IPS-20b (cell line): Measurements from ENCODE around the gene ABI3.

ENCODE experiments used
- H3K27ac ChIP-seq: one replicate; pipeline ENCODE4 v1.5.1; 2013; ENCODE audit warnings: low read length
- H3K27me3 ChIP-seq: 2 replicates; pipeline ENCODE4 v1.6.1; 2013; ENCODE audit warnings: mild to moderate bottlenecking, low read length, inconsistent platforms; ENCODE audit not compliant: insufficient read depth
- H3K36me3 ChIP-seq: 2 replicates; pipeline ENCODE4 v1.6.1; 2013; ENCODE audit warnings: low read depth, mild to moderate bottlenecking, inconsistent platforms, low read length, moderate library complexity; ENCODE audit not compliant: insufficient read depth
- H3K4me1 ChIP-seq: 2 replicates; pipeline ENCODE4 v1.6.1; 2013; ENCODE audit warnings: mild to moderate bottlenecking, control low read depth, inconsistent platforms, low read length, moderate library complexity; ENCODE audit not compliant: insufficient read depth
- H3K4me3 ChIP-seq: 2 replicates; pipeline ENCODE4 v1.5.1; 2013; ENCODE audit warnings: mild to moderate bottlenecking, low read length, inconsistent platforms
- H3K9ac ChIP-seq: 2 replicates; pipeline ENCODE4 v1.6.1; 2013; ENCODE audit warnings: low read depth, mild to moderate bottlenecking, inconsistent platforms, low read length, moderate library complexity
- H3K9me3 ChIP-seq: 2 replicates; pipeline ENCODE4 v1.6.1; 2013; ENCODE audit warnings: mild to moderate bottlenecking, low read depth, low read length, inconsistent platforms; ENCODE audit not compliant: insufficient read depth

Gene ABI3

DNA sequence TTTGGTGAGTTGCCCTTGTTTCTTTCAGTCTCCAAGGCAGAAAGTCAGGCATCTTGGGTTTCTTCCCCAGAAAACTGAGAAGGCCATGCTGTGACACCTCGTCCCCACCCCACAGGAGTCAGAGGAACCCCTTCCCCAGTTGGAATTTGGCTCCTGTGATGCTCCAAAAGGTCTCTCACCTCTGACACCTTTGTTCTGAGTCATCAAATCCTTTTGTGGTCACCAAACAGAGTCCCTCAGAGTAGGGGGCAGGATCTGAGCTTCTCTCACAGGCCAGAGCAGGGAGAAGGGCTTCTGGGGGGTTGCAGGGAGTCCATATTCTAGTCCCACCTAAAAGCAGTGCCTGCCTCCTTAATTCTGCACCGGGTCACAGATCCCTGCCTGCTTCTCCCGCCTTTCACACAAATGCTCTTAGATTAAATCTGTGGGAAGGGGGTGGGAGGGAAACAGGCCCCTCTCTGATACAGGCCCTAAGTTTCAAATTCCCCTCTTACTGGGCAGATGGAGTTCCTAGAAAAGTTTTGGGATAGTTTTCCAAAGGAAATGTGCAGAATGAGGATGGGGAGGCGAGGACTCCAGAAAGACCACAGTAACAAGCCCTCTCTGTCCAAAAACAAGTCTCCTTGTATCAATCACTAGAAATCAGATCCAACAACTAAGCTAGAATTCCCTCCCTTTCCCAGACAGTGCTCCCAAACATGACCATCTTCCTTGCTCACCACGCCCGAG, 18.7 kb downstream of the ABI3 start:
- no peak overlapping the region for H3K4me3 ChIP-seq
- no peaks in the 10 kb centered on the region for H3K9me3 ChIP-seq

DNA sequence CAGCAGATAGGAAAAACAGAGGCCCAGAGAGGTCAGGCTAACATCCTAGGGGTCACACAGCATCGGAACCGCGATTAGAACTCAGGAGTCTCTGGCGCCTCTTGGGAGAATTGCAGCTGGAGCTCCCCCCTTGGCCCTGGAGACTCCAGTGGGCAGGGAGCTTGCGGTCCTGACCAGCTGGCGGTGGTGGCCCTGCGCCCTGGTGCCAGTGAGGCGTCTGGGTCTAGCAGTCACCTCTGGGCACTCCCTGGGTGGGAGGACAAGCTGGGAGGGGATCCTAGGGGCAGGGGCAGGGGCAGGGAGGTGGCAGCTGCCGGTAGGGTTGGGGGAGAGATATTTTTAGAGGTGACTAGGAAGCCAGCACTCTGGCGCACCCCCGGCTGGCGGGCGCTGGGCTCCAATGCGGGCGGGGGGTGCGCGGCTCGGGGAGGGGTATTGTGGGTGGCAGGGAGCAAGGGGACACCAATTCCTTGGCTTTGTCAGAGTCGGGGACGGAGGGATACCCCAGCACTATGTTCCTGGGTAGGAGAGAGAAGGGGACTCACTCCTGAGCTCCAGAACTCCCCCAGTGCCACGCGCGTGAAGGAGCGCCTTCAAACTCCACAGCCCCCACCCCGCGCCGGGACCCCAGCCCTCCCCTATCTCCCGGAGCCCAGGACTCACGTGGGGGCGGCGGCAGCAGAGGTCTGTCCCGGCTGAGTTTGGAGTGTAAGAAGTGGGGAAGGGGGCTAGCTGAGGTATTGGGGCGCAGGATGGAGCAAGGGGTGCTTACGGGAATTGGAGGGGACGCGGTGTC, 19.5 kb downstream of the ABI3 start:
- Histone ChIP-seq H3K27me3 (peaks cover 66% of the 10 kb centered on the region), H3K4me1 (no peaks in the 10 kb centered on the region), H3K36me3 (no peaks in the 10 kb centered on the region), H3K27ac (no peak overlapping the region), H3K9me3 (no peaks in the 10 kb centered on the region), H3K9ac (no peak overlapping the region; the same call in 1 of the 2 replicates), H3K4me3 (peak overlapping the region; percentile 85)

More for the DNA sequence above, 18.7 kb downstream of the ABI3 start:
- H3K4me1 ChIP-seq = no peaks in the 10 kb centered on the region
- no peaks in the 10 kb centered on the region for H3K36me3 ChIP-seq
- H3K9ac ChIP-seq = no peak overlapping the region
- H3K27ac ChIP-seq = no peak overlapping the region
- peaks cover 73% of the 10 kb centered on the region for H3K27me3 ChIP-seq

DNA sequence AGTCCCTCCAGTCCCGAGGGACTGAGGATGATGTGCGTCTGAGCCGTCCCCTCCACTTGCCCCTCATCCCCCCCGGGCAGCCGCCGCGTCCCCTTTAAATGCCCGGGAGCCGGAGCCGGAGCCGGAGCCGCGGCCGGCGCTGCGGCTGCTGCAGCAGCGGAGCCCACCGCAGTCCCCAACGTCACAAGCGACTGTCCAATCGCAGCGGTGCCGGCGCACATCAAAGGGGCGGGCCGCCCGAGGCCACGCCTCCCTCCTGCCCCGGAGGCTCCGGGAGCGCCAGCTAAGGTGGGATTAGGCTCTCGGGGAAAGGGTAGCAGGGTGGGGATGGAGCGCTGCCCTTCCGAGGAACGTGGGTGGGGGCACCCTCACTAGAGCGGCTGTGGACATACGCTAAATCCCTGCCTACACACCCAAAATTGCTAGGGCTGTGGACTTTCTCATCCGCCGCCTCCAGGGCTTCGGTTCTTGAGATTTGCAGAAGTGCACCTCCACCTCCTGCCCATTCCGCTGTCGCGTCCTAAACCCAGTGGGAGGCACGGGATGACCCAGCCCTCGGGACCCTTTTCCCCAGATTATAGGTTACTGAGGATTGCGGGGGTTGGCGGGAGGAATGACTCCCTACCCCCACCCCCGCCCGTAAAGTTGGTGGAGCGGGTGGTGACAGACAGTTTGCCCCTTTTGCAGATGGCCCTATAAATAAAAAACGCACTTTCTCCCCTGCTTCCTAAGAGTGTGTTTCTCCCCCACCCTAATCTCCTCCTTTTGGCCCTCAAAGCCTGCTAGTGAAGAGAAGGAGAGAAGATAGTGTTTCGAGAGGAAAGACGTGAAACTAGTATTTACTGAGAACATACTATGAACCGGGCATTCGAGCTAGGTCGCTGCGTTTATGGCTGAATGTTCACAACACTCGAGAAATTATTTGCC, 20.4 kb downstream of the ABI3 start, which contains the start of gene PHOSPHO1:
PHOSPHO1 (minus strand) TSS at position 152 of the 927 bp plus-strand sequence. CDS start 4,096 bp downstream, outside the sequence.
- Histone ChIP-seq H3K36me3 (no peaks in the 10 kb centered on the region), H3K9ac (no peak within 1 kb of the TSS; the same call in 1 of the 2 replicates), H3K9me3 (no peaks in the 10 kb centered on the region), H3K4me3 (peak within 1 kb of the TSS; percentile 85), H3K27me3 (peaks cover 57% of the 10 kb centered on the region), H3K27ac (no peak within 1 kb of the TSS), H3K4me1 (no peaks in the 10 kb centered on the region)

DNA sequence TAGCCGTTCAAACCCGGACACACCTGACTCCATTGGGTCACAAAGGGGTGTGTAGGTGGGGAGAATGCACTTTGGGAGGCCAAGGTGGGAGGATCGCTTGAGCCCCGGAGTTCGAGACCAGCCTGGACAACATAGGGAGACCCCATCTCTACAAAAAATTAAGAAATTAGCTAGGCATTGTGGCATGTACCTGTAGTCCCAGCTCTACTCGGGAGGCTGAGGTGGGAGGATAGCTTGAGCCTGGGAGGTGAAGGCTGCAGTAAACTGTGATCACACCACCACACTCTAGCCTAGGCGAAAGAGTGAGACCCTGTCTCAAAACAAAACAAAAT, 21.0 kb downstream of the ABI3 start:
- H3K9me3 ChIP-seq = no peaks in the 10 kb centered on the region
- H3K4me3 ChIP-seq = peak overlapping the region; percentile 85
- no peaks in the 10 kb centered on the region for H3K4me1 ChIP-seq
- no peaks in the 10 kb centered on the region for H3K36me3 ChIP-seq
- no peak overlapping the region for H3K9ac ChIP-seq
- no peak overlapping the region for H3K27ac ChIP-seq
- peaks cover 51% of the 10 kb centered on the region for H3K27me3 ChIP-seq

DNA sequence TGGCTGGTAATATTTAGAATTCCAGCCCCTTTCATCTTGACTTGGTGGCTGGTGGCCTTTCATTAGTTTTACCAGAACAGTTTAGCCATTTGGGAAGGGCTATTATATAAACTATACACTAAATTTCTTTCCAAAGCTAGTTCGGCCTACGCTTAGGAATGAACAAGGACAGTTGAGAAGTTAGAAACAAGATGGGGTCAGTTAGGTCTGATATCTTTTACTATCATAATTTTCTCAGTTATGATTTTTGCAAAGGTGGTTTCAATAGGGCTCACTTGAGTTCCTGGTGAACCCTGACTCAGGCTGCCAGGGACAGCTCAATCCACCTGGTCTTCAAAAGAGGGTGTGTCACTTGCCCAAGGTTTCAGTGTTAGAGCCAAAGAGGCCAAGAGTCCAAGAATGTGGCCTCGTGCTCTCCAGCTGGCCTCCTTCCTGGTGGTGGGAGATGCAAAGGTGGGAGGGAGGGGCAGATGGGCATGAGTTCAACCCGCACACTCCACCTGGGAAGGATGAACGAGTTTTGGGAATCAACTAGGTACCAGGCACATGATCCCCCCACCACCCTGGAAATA, 24.1 kb downstream of the ABI3 start:
- Histone ChIP-seq H3K36me3 (no peaks in the 10 kb centered on the region), H3K27me3 (peaks cover 23% of the 10 kb centered on the region), H3K4me1 (no peaks in the 10 kb centered on the region; the same call in 1 of the 2 replicates), H3K27ac (no peak overlapping the region), H3K9me3 (no peaks in the 10 kb centered on the region), H3K9ac (no peak overlapping the region), H3K4me3 (no peak overlapping the region)

DNA sequence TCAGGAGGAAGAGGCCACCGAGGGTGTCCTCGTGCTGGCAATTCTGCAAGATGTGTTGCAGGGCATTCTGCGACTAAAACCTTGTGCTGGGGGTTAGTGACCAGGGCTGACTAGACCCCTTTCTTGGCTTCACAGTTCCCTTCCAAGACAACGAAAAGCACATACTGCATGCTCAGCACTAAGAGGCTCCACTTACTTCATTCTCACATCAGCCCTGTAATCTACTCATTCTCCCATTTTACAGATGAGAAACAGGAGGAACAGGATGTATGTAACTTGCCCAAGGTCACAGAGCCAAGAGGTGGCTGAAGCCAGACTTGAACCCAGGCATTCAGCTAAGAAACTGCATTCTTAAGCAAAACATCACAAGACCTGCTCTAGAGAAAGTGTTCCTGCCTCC, 25.4 kb downstream of the ABI3 start:
- Histone ChIP-seq H3K27ac (no peak overlapping the region), H3K27me3 (peaks cover 12% of the 10 kb centered on the region), H3K4me1 (no peaks in the 10 kb centered on the region; the same call in 1 of the 2 replicates), H3K9ac (no peak overlapping the region), H3K9me3 (no peaks in the 10 kb centered on the region), H3K36me3 (no peaks in the 10 kb centered on the region), H3K4me3 (no peak overlapping the region)

DNA sequence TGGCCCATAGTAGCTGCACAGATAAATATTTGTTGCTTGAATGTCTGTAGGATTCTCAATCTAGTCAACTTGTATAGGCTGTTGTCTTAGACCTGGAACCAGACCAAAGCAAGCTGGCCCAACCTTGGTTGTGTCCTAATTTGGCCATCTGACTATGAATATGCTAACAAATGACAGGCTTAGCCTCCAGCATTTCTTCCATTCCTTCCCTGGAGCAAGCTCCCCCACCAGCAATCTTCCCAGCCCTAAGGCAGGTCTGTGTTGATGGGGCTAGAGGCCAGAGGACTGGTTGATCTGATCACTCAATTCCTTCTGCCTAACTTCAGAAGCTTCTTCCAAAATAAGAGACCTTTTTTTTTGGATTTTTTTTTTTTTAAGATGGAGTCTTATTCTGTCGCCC, 29.5 kb downstream of the ABI3 start:
- Histone ChIP-seq H3K4me1 (no peaks in the 10 kb centered on the region; the same call in 1 of the 2 replicates), H3K27me3 (no peaks in the 10 kb centered on the region), H3K36me3 (no peaks in the 10 kb centered on the region), H3K27ac (no peak overlapping the region), H3K9me3 (no peaks in the 10 kb centered on the region), H3K4me3 (no peak overlapping the region), H3K9ac (no peak overlapping the region)

DNA sequence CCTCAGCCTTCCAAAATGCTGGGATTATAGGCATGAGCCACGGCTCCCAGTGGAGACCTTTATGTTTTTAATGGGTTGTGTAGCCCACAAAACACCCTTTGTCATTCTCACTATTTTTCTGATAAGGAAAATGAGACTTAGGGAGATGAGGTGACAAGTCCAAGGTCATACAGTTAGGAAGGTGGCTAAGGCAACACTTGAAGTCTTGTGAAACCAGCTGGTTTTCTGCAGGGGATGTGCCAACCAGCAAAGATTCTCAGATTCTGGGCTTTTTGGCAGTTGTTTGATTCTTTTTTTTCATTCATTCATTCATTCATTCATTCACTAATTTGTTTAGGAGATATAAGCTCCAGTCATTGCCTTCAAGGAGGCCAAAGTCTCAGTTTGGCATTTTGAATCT, 30.1 kb downstream of the ABI3 start:
- H3K9me3 ChIP-seq = no peaks in the 10 kb centered on the region
- no peak overlapping the region for H3K4me3 ChIP-seq
- H3K36me3 ChIP-seq = no peaks in the 10 kb centered on the region
- H3K4me1 ChIP-seq = no peaks in the 10 kb centered on the region; the same call in 1 of the 2 replicates
- no peaks in the 10 kb centered on the region for H3K27me3 ChIP-seq
- H3K9ac ChIP-seq = no peak overlapping the region
- H3K27ac ChIP-seq = no peak overlapping the region

DNA sequence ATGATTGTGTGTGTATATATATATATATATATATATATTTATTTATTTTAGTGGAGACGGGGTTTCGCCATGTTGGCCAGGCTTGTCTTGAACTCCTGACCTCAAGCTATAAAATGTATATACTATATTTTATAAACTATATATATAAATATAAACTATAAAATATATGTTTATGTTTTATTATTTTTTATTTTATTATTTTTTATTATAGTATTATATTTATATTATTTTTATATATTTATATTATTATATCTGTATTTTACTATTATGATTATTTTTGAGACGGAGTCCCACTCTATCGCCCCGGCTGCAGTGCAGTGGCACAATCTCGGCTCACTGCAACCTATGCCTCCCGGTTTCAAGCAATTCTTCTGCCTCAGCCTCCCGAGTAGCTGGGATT, 30.5 kb downstream of the ABI3 start:
- Histone ChIP-seq H3K36me3 (no peaks in the 10 kb centered on the region), H3K4me1 (no peaks in the 10 kb centered on the region; the same call in 1 of the 2 replicates), H3K9ac (no peak overlapping the region), H3K9me3 (no peaks in the 10 kb centered on the region), H3K27me3 (no peaks in the 10 kb centered on the region), H3K27ac (no peak overlapping the region), H3K4me3 (no peak overlapping the region)

DNA sequence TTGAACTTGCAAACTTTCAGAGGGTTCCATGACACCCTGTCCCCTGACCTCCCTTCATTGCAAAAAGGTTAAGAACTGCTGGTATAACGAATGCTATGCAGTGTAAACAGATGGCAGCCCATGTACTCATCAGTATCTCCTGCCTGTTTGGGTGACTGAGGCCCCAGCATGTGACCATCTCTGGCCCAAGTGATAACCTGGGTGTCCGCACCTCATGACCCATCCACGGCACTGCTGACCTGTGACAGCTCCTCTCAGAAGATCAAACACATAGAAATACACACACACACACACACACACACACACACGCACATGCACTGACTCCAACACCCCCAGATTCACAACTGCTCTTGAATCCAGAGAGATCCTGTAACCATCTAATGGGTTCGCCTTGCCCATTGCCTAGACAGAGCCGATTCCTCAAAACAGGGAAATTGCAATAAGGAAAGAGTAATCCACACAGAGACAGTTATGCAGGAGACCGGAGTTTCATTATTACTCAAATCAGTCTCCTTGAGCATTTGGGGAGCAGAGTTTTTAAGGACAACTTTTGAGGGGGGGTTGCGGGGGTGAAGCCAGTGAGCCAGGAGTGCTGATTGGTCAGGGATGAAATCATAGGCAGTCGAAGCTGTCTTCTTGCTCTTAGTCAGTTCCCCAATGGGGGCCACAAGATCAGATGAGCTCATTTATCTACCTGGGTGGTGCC, 31.3 kb downstream of the ABI3 start:
- H3K4me1 ChIP-seq = no peaks in the 10 kb centered on the region; the same call in 1 of the 2 replicates
- no peak overlapping the region for H3K9ac ChIP-seq
- no peaks in the 10 kb centered on the region for H3K36me3 ChIP-seq
- no peaks in the 10 kb centered on the region for H3K9me3 ChIP-seq
- no peaks in the 10 kb centered on the region for H3K27me3 ChIP-seq
- H3K27ac ChIP-seq = no peak overlapping the region
- no peak overlapping the region for H3K4me3 ChIP-seq
